ENCODE data around the gene PRPH. TPM values are rescaled to one million over a fixed set of nuclear protein-coding genes. Genes with fewer than 3 reads are reported as not detected.

Gene PRPH
- total RNA-seq, result 0.19 and 0.36 TPM in 2 replicates

DNA sequence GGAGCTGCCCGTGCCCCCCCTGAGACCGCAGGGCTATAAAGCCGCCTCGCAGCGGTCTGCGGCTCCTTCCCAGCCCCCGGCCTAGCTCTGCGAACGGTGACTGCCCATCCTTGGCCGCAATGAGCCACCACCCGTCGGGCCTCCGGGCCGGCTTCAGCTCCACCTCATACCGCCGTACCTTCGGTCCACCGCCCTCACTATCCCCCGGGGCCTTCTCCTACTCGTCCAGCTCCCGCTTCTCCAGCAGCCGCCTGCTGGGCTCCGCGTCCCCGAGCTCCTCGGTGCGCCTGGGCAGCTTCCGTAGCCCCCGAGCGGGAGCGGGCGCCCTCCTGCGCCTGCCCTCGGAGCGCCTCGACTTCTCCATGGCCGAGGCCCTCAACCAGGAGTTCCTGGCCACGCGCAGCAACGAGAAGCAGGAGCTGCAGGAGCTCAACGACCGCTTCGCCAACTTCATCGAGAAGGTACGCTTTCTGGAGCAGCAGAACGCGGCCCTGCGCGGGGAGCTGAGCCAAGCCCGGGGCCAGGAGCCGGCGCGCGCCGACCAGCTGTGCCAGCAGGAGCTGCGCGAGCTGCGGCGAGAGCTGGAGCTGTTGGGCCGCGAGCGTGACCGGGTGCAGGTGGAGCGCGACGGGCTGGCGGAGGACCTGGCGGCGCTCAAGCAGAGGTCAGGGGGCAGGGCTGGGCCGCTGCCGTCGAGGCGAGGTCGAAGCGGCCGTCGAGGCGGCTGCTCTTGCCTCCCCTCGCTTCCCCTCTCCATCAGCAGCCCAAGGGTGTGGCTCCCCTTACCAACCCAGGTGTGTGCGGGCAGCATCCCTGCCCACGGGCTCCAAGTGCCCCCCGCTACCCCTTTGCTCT, at the start of gene PRPH:
PRPH (plus strand) TSS at position 66 of the 855 bp plus-strand sequence; CDS start at position 120, 54 bp downstream.

DNA sequence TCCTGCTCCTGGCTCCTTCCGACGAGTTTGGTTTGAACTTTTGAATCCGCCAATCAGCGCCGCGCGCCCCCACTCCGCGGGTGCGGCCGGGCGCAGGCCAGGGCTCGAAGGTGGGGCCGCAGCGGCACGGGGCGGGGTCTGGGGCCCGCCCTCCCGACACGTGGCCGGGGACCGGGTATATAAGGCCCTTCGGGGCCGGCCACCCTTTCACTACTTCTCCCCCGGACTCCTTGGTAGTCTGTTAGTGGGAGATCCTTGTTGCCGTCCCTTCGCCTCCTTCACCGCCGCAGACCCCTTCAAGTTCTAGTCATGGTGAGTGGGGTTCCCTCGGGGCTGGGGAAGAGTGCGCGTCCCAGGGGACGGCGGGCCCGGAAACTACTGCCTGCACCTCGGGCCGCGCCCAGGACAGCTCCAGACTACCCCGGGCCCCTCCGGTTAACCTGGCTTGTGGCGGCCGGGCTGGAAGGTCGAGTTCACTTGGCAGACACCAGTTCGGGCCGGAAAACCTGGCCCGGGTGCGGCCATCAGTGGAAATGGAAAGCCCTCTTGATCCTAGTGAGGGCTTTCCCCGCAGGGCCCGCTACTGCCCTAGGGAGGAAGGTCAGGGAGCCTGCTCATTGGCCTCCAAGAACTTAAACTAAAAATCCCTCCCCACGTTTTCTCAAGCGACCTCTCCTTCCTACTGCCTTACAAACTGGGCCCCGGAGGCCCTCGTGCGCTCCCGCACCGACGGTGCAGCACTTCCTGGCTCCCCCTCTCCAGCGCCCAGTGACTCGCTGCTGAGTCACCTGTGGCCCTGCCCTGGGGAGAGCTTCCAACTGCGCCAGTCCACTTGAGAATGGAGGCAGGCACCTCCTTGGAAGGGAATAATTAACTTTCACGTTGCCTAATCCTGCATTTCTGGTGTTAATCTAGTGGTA, 29.8 kb upstream of the PRPH start, which contains the start of gene TUBA1C:
TUBA1C (plus strand) TSS at position 210 of the 920 bp plus-strand sequence; CDS start at position 310, 100 bp downstream.

DNA sequence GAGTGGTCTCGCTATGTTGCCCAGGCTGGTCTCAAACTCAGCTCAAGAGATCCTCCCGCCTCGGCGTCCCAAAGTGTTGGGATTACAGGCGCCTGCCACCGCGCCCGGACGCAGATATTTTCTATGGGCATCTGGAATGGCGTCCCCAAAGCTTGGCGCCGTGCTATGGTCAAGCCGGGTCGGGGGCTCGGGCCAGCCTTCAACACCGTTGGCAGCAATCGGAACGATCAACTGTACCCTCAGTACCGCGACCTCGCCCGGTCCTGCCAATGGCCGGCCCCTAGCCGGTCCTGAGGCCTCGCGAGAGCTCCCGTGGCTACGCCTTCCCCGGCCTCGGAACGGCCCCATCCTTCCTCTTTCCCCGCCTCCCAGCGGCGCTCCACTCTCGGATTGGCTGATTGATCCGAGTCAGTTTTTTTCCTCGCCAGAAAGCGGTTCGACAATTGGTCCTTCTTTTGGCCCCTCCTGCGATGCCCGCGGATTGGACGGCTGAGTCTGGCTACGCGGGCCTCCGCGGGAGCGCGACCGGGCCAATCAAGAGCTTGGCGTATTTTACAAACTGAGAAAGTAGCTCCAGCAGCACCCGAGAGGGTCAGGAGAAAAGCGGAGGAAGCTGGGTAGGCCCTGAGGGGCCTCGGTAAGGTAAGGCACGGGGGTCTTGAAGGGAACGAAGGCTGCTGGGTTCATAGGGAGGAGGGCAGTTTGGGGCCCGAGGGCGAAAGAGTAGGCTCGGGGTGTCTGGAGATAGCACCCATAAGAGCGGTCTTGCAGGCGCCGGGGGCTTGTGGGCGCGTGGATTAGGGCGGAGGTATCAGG, 28.0 kb downstream of the PRPH start, which contains the start of gene TROAP:
TROAP (plus strand) TSS at position 548 of the 816 bp plus-strand sequence. CDS start 354 bp downstream, outside the sequence.

DNA sequence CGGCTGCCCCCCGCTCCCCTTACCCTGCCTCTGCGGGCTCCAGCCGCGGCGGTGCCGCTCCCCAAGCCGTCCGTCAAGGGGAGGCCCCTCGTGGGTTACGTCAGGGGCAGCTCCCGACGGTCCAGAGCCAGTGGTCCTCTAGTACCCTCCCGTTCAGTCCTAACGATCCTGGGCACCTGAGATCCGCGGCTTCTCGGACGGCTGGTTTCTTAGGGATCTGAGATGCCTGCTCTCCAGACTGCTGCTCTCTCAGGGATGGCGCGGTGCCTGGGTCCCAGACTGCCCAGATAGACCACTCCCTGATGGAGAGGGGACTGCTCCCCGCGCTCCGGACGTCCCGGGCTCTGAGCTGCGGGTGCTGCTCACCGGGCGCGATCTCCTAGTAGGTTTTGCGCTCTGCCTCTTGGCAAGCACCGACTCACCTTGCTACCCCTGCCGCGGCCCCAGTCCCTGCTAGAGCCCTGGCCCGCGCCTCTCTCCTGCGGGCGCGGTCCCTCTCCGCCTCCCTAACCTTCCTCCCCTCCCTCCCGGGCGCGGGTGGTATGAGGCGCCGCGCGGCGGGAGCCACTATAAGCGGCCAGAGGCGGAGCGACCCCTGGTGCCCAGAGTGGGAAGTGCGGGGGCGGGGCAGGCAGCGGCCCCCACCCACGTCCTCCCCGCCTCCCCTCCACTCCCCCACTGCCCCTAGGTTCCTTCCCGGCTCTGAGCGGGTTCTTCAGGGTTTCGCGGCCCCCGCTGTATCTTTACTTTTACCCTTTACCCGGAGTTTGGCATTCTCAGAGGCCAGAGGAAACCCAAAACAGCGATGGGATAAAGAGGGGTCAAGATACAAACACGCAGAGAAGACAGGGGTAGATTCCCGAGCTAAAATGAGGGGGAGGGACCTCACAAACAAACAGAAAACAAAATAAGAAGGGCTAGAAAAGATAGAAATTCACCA, 42.0 kb downstream of the PRPH start, which contains the start of gene C1QL4:
C1QL4 (minus strand) TSS at position 544 of the 940 bp plus-strand sequence. CDS start 711 bp downstream, outside the sequence.

DNA sequence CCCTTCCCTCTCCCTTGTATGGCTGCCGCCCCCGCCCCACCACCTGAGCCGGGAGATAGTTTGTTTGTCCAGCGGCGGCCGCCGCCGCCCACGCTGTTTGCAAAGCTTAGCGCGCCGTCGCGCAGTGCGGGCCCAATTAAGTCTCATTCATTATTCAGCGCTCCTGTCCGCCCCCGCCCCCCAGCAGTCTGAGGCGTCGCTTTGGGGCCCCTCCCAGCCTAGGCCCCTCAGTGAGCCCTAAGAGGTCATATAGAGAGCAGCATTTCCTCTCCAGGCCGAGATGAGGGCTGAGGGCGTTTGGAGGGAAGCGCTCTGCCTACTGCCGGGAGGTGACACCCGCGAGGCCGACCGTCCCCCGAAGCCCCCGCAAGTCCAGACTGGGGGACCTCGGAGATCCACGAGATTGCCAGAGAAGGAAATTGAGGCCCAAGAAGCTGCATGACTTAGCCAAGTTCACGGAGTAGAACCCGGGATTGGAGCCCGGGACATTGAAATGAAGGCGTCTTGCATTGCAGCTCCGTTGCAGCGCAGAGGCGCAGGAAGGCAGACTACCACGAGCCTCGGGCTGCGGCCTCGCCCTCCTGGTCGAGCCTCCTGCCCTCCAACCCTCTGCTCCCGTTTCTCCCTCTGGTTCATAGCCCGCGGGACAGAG, 51.8 kb downstream of the PRPH start, which contains the start of gene DNAJC22:
DNAJC22 (plus strand) TSS at position 230 of the 652 bp plus-strand sequence. CDS start 1,985 bp downstream, outside the sequence.

Other genes with a start within 250 kb of the PRPH start
- 36.2 and 58.5 TPM in 2 replicates for gene KMT2D, start 234.4 kb upstream of the PRPH start, total RNA-seq
- 0.94 and 2.1 TPM in 2 replicates for gene RHEBL1, start 225.2 kb upstream of the PRPH start, total RNA-seq
- gene DHH, start 200.3 kb upstream of the PRPH start, total RNA-seq, result 7.5 and 7.8 TPM in 2 replicates
- 73.7 and 107 TPM in 2 replicates for gene LMBR1L, start 184.3 kb upstream of the PRPH start, total RNA-seq
- gene TUBA1B, start 163.8 kb upstream of the PRPH start, total RNA-seq, result 1,723 and 2,063 TPM in 2 replicates
- 928 and 1,246 TPM in 2 replicates for gene TUBA1A, start 106.1 kb upstream of the PRPH start, total RNA-seq
- gene TUBA1C, start 30.1 kb upstream of the PRPH start, total RNA-seq, result 234 and 342 TPM in 2 replicates
- 3.5 and 10.7 TPM in 2 replicates for gene TROAP, start 28.1 kb downstream of the PRPH start, total RNA-seq
- not detected in 2 replicates for gene C1QL4, start 42.0 kb downstream of the PRPH start, total RNA-seq
- 0.27 and 2.0 TPM in 2 replicates for gene DNAJC22, start 51.7 kb downstream of the PRPH start, total RNA-seq
- gene SPATS2, start 72.3 kb downstream of the PRPH start, total RNA-seq, result 40.1 and 46.0 TPM in 2 replicates
- under 0.01 and 0.09 TPM in 2 replicates for gene KCNH3, start 243.9 kb downstream of the PRPH start, total RNA-seq

Data from endothelial cell of coronary artery (primary cell).